ENCODE data around the gene FNTB. TPM values are rescaled to one million over a fixed set of nuclear protein-coding genes. Genes with fewer than 3 reads are reported as not detected.

Gene FNTB
- polyA plus RNA-seq, 3 donors = 12.3 to 14.2 (median 14.1) TPM

DNA sequence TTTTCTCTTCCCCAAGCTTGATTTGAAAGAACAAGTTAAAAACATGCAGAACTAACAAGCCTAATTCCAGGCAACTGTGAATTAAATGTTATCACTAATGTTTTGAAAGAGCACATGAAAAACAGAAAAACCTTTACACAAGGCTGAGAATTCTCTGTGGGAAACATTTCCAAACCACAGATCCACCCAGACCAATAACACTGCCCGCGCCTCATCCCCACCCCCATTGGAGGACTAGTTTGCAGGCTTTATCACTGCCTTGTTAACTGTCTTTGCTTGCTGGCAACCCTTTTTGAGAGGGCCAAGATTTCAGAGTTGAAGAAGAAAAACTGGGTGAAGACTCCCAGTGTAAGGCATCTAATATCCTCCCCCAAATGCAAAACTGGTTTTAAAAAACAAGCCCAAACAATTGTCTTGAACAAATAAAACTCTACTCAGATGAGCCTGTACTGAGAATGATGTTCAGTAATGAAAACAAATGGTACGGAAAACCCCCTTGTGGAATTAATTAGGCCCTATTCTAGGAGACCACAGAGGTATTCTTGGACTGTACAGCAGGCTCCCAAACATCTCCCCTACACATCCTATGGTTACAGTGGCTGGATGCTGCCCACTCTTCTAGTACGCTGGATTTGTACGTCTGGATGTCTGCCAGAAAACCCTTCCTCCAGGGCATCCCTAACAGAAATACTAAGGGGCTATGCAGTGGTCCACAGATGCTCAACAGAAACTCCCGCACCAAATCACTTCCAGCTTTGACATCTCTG lies 109.8 kb downstream of the FNTB start:
- Histone ChIP-seq H3K4me2 (replicated peaks; ENCODE audit: extremely low read depth, low read length, poor library complexity, severe bottlenecking) (no peak overlapping the region), H3K9ac (ENCODE audit: insufficient read depth, low read length, poor library complexity, severe bottlenecking) (no peak overlapping the region), H2AFZ (ENCODE audit: insufficient read depth, low read depth, low read length, poor library complexity, severe bottlenecking) (no peak overlapping the region), H3K36me3 (replicated peaks in 1 of 2; ENCODE audit: control insufficient read depth in 1 of 2, insufficient read depth in 2 of 2, low read length in 2 of 2) (peaks cover 49 to 62% of the 10 kb centered on the region in 2 donors), H3K27me3 (ENCODE audit: control insufficient read depth in 2 of 2, insufficient read depth in 2 of 2, low read length in 2 of 2) (no peaks in the 10 kb centered on the region), H4K20me1 (ENCODE audit: insufficient read depth, low read length) (peaks cover 68% of the 10 kb centered on the region), H3K4me3 (replicated peaks in 1 of 3; ENCODE audit: low read depth in 2 of 3, low read length in 3 of 3) (no peak overlapping the region), H3K79me2 (ENCODE audit: insufficient read depth, low read length) (peaks cover 99% of the 10 kb centered on the region), H3K4me1 (ENCODE audit: control insufficient read depth in 1 of 2, insufficient read depth in 2 of 2, low read length in 2 of 2) (peaks cover 38 to 39% of the 10 kb centered on the region in 2 donors), H3K27ac (ENCODE audit: low read depth in 1 of 2, low read length in 2 of 2) (peak overlapping the region in 1 of 2 donors; percentile 75), H3K9me3 (replicated peaks in 1 of 2; ENCODE audit: control insufficient read depth in 1 of 2, insufficient read depth in 1 of 2, low read length in 2 of 2) (no peaks in the 10 kb centered on the region)
- H3K36me3 Mint-ChIP-seq = peaks cover 57 to 69% of the 10 kb centered on the region in 2 donors
- no peak for TF ChIP-seq CTCF (IDR thresholded peaks at IDR 0.05)
- H3K9me3 Mint-ChIP-seq = no peaks in the 10 kb centered on the region
- H3K4me1 Mint-ChIP-seq = peaks cover 53% of the 10 kb centered on the region
- 54% methylated on average over 6 of the region's 6 CpGs for WGBS (ENCODE audit: insufficient coverage)
- H3K4me3 Mint-ChIP-seq = no peak overlapping the region
- intact Hi-C loops (cut with micrococcal nuclease) = loop anchor here in 1 of 2 donors (10.0 kb wide), 1 partner anchor 712 kb away; the partner anchor contains the start of gene MTHFD1
- H3K27ac Mint-ChIP-seq = peak overlapping the region; percentile 1 to 64 (median 44)
- DNase-seq = no peak
- no peaks in the 10 kb centered on the region for H3K27me3 Mint-ChIP-seq (ENCODE audit: low read depth in 3 of 3)

DNA sequence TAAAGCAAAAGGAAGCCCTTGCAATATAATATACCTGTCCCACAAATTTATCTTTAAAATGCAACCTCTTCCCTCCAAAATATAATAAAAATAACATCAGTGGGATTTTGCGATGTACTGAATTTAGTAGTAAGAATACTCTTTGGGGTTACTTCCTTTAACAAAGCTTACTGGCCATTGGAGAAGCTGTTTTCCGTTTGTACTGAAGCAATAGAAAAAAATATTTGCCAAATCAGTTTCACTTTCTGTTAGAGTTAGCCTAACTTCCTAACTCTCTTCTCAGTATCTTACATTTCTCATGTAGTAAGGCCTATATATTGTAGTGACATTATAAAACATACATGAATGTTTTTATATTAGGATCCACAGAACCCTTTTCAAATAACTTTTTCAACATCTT lies 111.9 kb downstream of the FNTB start:
- Histone ChIP-seq H3K27ac (ENCODE audit: low read depth in 1 of 2, low read length in 2 of 2) (peak overlapping the region in 1 of 2 donors; percentile 75), H3K4me3 (replicated peaks in 1 of 3; ENCODE audit: low read depth in 2 of 3, low read length in 3 of 3) (peak overlapping the region; percentile 16 to 68 (median 42)), H3K36me3 (replicated peaks in 1 of 2; ENCODE audit: control insufficient read depth in 1 of 2, insufficient read depth in 2 of 2, low read length in 2 of 2) (peaks cover 28 to 41% of the 10 kb centered on the region in 2 donors), H2AFZ (ENCODE audit: insufficient read depth, low read depth, low read length, poor library complexity, severe bottlenecking) (no peak overlapping the region), H3K9me3 (replicated peaks in 1 of 2; ENCODE audit: control insufficient read depth in 1 of 2, insufficient read depth in 1 of 2, low read length in 2 of 2) (no peaks in the 10 kb centered on the region), H4K20me1 (ENCODE audit: insufficient read depth, low read length) (peaks cover 49% of the 10 kb centered on the region), H3K4me2 (replicated peaks; ENCODE audit: extremely low read depth, low read length, poor library complexity, severe bottlenecking) (peak overlapping the region; percentile 82), H3K9ac (ENCODE audit: insufficient read depth, low read length, poor library complexity, severe bottlenecking) (no peak overlapping the region), H3K27me3 (ENCODE audit: control insufficient read depth in 2 of 2, insufficient read depth in 2 of 2, low read length in 2 of 2) (no peaks in the 10 kb centered on the region), H3K4me1 (ENCODE audit: control insufficient read depth in 1 of 2, insufficient read depth in 2 of 2, low read length in 2 of 2) (peaks cover 43 to 46% of the 10 kb centered on the region in 2 donors), H3K79me2 (ENCODE audit: insufficient read depth, low read length) (peaks cover 86% of the 10 kb centered on the region)
- TF ChIP-seq CTCF (IDR thresholded peaks at IDR 0.05) = no peak
- Mint-ChIP-seq H3K9me3 (peaks cover 0 to 2% (median 0%) of the 10 kb centered on the region in 7 donors), H3K4me3 (peak overlapping the region; percentile 32 to 73), H3K27me3 (ENCODE audit: low read depth in 3 of 3) (no peaks in the 10 kb centered on the region), H3K4me1 (peaks cover 59% of the 10 kb centered on the region), H3K36me3 (peaks cover 38 to 51% of the 10 kb centered on the region in 2 donors), H3K27ac (peak overlapping the region; percentile 72 to 91 (median 79))
- WGBS (ENCODE audit: insufficient coverage) = no CpG with 5 or more reads among the region's 2 CpGs
- DNase-seq = peak; percentile 41 to 83 (median 71)
- intact Hi-C loops (cut with micrococcal nuclease) = loop anchor here in 1 of 2 donors (10.0 kb wide), 1 partner anchor 714 kb away; the partner anchor contains the start of gene MTHFD1

Data from CD14-positive monocyte (primary cell).